Right lobe of liver (tissue), 6 donors: ENCODE measurements around the gene SLC38A8. TPM values are rescaled to one million over a fixed set of nuclear protein-coding genes. Genes with fewer than 3 reads are reported as not detected.

ENCODE experiments used
- ATAC-seq, 4 donors: fragments of 200-7000 bp; cut with Tn5 transposase; one replicate each; pipeline ENCODE4 v1.9.1; 2020; ENCODE audit warnings: mild to moderate bottlenecking in 4 of 4, moderate library complexity in 4 of 4
- DNase-seq, 3 donors: peaks; one replicate each; pipeline ENCODE4 v3.0.0-alpha.2; 2020
- H3K27ac ChIP-seq, 3 donors: fragments of 200-600 bp; one replicate each; pipeline ENCODE4 v1.8.0; 2022
- H3K27me3 ChIP-seq, 2 donors: fragments of 200-600 bp; one replicate each; pipeline ENCODE4 v1.8.0; 2022
- H3K36me3 ChIP-seq, 4 donors: fragments of 200-600 bp; sonication (generic) in 1 of 4; one replicate each; pipeline versions ENCODE4 v1.5.1 to v1.8.0; 2017 to 2022; ENCODE audit warnings: control low read depth in 1 of 4
- H3K4me1 ChIP-seq, 4 donors: fragments of 200-600 bp; sonication (generic) in 1 of 4; one replicate each; pipeline versions ENCODE4 v1.5.1 to v1.8.0; 2017 to 2022; ENCODE audit warnings: control low read depth in 1 of 4
- H3K4me3 ChIP-seq, 3 donors: fragments of 200-600 bp; one replicate each; pipeline ENCODE4 v1.8.0; 2022
- H3K9me3 ChIP-seq, 4 donors: fragments of 200-600 bp; sonication (generic) in 1 of 4; one replicate each; pipeline versions ENCODE4 v1.5.1 to v1.8.0; 2017 to 2022; ENCODE audit warnings: control low read depth in 1 of 4
- POLR2A ChIP-seq: fragments of 450-650 bp; IDR thresholded peaks from one replicate; pipeline ENCODE4 v1.6.1; 2017; ENCODE audit warnings: antibody characterized with exemption, mild to moderate bottlenecking
- WGBS: methylation state at CpG from one replicate; pipeline ENCODE4 v1.1.6; 2018; ENCODE audit warnings: low coverage, low lambda C conversion rate; ENCODE audit not compliant: insufficient coverage; ENCODE audit errors: missing lambda C conversion rate; 5-methylcytosine and 5-hydroxymethylcytosine counted together
- intact Hi-C, 2 donors: fragments of 100-400 bp; cut with DNase I; formaldehyde crosslinking; loops; one replicate each; pipeline versions ENCODE4 v1.11.2 to v1.14.1; 2022
- total RNA-seq, 6 experiments: library from RNA; depleted of rRNA in 2 of 6; stranded (reverse); fragments of >200 nt in 2 of 6; fragmentation: NEBNext Ultra II Directional in 3 of 6; extraction: Animal tissue kit (Norgen Biotek cat#: 25700) in 3 of 6; gene quantifications; one replicate each; pipeline versions ENCODE4 v1.1.0 to v1.2.4, GENCODE V29; 2016 to 2023
- TF ChIP-seq, protein P1 (sequence below), 4 donors: fragments of 200-600 bp in 3 of 4; fragments of 450-650 bp in 1 of 4; IDR thresholded peaks; one replicate each; pipeline versions ENCODE4 v1.5.1 to v1.8.0; 2016 to 2022; ENCODE audit warnings: antibody characterized with exemption in 4 of 4, mild to moderate bottlenecking in 2 of 4
- donor health status: DM: no; HTN: yes; CAD: no.
- donor health status: DM: no; HTN: no; CAD: no.
- donor health status: DM: no; HTN: no; CAD: no.
- donor health status: DM: no; HTN: yes; CAD: no.
- donor health status: DM: no; HTN: yes; CAD: no.

The SLC38A8 gene
- total RNA-seq, 6 experiments from 2014 or later = not detected

DNA sequence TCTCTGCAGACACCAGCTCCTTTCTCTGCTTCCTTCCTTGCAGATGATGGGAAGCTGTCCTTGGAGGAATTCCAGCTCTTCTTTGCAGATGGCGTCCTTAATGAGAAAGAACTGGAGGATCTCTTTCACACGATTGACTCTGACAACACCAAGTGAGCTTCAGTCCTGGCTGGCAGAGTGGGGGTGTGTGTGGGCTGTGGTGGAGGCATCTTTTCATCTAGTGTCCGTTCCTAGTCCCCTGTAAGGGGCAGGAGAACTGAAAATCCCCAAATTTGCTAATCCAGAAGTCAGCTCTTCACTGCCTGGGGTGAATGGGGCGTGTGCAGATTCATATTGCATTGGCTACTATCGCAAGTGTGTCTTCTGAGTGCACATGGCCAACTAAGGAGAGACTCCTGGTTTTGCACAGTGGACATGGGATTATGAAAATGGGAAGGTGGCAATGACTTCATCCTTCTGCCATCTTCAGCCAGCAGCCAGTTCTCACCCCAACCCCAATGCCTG, 64.1 kb downstream of the SLC38A8 start:
- intact Hi-C loops = no loop called here
- ATAC-seq (no peak), DNase-seq (no peak)
- no peak overlapping the region for H3K27ac ChIP-seq
- TF ChIP-seq, protein P1, sequence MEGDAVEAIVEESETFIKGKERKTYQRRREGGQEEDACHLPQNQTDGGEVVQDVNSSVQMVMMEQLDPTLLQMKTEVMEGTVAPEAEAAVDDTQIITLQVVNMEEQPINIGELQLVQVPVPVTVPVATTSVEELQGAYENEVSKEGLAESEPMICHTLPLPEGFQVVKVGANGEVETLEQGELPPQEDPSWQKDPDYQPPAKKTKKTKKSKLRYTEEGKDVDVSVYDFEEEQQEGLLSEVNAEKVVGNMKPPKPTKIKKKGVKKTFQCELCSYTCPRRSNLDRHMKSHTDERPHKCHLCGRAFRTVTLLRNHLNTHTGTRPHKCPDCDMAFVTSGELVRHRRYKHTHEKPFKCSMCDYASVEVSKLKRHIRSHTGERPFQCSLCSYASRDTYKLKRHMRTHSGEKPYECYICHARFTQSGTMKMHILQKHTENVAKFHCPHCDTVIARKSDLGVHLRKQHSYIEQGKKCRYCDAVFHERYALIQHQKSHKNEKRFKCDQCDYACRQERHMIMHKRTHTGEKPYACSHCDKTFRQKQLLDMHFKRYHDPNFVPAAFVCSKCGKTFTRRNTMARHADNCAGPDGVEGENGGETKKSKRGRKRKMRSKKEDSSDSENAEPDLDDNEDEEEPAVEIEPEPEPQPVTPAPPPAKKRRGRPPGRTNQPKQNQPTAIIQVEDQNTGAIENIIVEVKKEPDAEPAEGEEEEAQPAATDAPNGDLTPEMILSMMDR (IDR thresholded peaks at IDR 0.05) = no peak
- no peak for TF ChIP-seq POLR2A
- 81% methylated on average over 3 of the region's 5 CpGs for WGBS
- no peaks in the 10 kb centered on the region for H3K4me1 ChIP-seq
- H3K9me3 ChIP-seq = no peaks in the 10 kb centered on the region
- H3K27me3 ChIP-seq = no peaks in the 10 kb centered on the region
- no peak overlapping the region for H3K4me3 ChIP-seq
- H3K36me3 ChIP-seq = peaks cover 0 to 18% (median 0%) of the 10 kb centered on the region in 4 donors

DNA sequence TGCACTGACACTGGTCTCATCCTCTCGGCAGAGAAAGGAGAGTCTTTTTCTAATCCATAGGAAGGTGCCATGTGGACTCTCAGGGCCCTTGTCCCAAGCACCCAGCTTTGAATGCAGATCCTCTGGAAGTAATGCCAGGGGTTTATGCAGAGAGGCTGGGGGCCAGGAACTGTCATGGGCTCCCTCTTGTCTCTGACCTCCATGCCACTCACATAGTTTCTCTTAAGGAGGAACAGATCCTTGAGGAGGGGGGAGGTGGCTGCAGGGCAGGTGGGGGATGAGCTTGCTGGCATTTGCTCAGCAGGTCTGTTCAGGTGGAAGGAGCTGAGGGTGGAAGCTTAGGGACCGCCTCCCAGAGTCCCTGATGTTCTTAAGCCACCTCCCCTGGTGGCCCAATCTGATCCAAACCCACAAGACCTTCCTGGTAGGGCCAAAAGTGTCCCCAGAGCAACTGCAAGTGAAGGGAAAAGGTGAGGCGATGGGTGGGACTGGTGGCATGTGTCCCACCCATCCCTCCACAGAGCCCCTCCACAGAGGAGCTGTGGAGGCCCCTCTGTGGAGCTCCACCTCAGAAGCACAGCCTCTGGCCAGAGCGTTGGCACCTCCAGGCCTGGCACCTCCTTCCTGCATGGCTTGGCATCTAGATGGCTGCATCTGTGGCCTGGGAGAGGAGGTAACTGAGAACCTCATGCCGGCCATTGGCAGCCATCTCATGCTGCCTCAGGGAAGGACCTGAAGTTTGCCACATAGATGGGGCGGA, 65.4 kb downstream of the SLC38A8 start:
- H3K36me3 ChIP-seq = peaks cover 0 to 18% (median 0%) of the 10 kb centered on the region in 4 donors
- H3K4me3 ChIP-seq = no peak overlapping the region
- no peaks in the 10 kb centered on the region for H3K27me3 ChIP-seq
- no peaks in the 10 kb centered on the region for H3K4me1 ChIP-seq
- DNase-seq (peak in 1 of 3 donors; percentile 51), ATAC-seq (no peak)
- no peak overlapping the region for H3K27ac ChIP-seq
- H3K9me3 ChIP-seq = no peaks in the 10 kb centered on the region
- TF ChIP-seq, protein P1 (IDR thresholded peaks at IDR 0.05) = no peak
- TF ChIP-seq POLR2A = no peak
- intact Hi-C loops = no loop called here
- 74% methylated on average over 4 of the region's 6 CpGs for WGBS

DNA sequence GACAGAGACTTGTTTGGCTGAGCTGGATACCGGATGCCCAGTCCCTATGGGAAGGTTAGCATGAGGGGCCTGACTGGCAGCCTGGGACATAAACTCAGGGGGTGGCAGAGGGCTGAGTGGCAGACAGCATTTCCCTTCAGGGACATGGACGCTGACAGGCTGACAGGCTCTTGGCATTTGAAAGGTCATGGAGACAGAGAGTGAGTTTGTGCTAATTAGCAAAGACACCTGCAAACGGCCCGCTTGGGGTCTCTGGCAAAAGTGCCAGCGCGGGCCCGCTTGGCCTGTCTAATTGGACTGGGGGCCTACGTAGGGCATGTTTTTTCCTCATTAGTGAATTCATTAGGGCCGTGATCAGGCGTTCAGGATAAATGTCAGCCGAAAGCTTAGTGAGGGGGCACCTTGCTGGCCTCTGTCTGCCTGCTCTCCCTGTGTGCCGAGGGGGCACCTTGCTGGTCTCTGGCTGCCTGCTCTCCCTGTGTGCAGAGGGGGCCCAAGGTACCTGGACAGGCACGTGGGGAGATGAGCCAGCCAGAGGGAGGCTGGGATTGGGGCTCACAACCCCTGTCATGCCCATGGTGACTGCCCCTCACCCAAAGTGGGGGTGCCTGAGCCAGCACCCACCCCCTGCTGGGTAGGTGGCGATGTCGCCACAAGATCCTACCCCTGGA, 66.9 kb downstream of the SLC38A8 start:
- Histone ChIP-seq H3K4me3 (no peak overlapping the region), H3K27me3 (no peaks in the 10 kb centered on the region), H3K36me3 (peaks cover 0 to 7% (median 0%) of the 10 kb centered on the region in 4 donors), H3K9me3 (no peaks in the 10 kb centered on the region), H3K4me1 (peaks cover 0 to 4% (median 0%) of the 10 kb centered on the region in 4 donors), H3K27ac (no peak overlapping the region)
- ATAC-seq (no peak), DNase-seq (peak in 1 of 3 donors; percentile 44)
- intact Hi-C loops = no loop called here
- 61% methylated on average over 3 of the region's 15 CpGs for WGBS
- TF ChIP-seq POLR2A = no peak
- TF ChIP-seq, protein P1 (IDR thresholded peaks at IDR 0.05) = no peak

DNA sequence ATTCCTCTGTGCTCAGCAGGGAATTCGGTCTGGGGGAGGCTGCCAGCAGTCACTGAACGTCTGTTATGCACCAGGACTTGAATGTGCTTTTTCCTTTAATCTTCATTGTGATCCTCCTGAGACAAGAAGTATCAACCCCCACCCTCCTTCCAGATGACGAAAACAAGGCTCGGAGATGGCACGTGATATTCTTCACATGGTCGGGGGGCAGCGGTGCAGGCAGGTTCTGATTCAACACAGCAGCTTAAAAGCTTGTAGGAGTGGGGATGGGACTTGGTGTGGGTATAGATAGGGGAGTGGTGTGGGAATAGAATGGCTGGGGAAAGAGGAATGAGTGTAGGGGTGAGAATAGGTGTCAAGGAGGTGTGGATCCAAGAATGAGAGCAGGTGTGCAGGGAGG, 68.1 kb downstream of the SLC38A8 start:
- peaks cover 0 to 4% (median 0%) of the 10 kb centered on the region in 4 donors for H3K4me1 ChIP-seq
- ATAC-seq (no peak), DNase-seq (peak in 1 of 3 donors; percentile 27)
- no peaks in the 10 kb centered on the region for H3K9me3 ChIP-seq
- H3K4me3 ChIP-seq = no peak overlapping the region
- whole genome bisulfite sequencing = 69% methylated on average over 7 of the region's 7 CpGs
- no peaks in the 10 kb centered on the region for H3K27me3 ChIP-seq
- H3K36me3 ChIP-seq = peaks cover 0 to 7% (median 0%) of the 10 kb centered on the region in 4 donors
- TF ChIP-seq, protein P1 (IDR thresholded peaks at IDR 0.05) = no peak
- no peak for TF ChIP-seq POLR2A
- H3K27ac ChIP-seq = no peak overlapping the region
- intact Hi-C loops = no loop called here
